Neural progenitor cell (in vitro differentiated cells): ENCODE data around the gene ANLN.

Experiments used
- EZH2 ChIP-seq: fragments of 200-600 bp; sonication (generic); IDR thresholded peaks from 2 replicates; pipeline ENCODE4 v1.6.1; 2017; ENCODE audit warnings: antibody characterized with exemption, mild to moderate bottlenecking, moderate library complexity
- TF ChIP-seq, protein P1 (sequence below): fragments of 200-600 bp; sonication (generic); IDR thresholded peaks from 2 replicates; pipeline ENCODE4 v1.5.1; 2017; ENCODE audit warnings: antibody characterized with exemption, mild to moderate bottlenecking

DNA sequence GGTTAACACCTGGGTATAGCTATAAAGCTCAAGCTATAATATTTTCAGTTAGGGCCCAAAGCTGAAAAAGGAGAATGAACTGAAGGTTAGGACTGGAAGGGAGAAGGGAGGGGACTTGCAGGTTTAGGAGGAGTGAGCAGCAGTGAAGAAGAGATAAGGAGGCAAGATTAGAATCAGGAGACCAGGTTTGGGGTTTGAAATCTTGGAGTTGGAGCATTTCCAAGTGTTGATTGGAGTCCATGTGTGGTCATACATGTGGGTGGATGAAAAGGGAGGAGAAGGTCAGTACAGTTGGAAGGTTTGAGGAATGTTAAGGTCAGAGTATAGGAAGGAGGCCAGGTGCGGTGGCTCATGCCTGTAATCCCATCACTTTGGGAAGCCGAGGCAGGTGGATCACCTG is 8.6 kb upstream of the ANLN start:
- TF ChIP-seq EZH2: no peak
- TF ChIP-seq, protein P1, sequence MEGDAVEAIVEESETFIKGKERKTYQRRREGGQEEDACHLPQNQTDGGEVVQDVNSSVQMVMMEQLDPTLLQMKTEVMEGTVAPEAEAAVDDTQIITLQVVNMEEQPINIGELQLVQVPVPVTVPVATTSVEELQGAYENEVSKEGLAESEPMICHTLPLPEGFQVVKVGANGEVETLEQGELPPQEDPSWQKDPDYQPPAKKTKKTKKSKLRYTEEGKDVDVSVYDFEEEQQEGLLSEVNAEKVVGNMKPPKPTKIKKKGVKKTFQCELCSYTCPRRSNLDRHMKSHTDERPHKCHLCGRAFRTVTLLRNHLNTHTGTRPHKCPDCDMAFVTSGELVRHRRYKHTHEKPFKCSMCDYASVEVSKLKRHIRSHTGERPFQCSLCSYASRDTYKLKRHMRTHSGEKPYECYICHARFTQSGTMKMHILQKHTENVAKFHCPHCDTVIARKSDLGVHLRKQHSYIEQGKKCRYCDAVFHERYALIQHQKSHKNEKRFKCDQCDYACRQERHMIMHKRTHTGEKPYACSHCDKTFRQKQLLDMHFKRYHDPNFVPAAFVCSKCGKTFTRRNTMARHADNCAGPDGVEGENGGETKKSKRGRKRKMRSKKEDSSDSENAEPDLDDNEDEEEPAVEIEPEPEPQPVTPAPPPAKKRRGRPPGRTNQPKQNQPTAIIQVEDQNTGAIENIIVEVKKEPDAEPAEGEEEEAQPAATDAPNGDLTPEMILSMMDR: no peak
